ENCODE results near the gene COG7.
A peak's percentile ranks its signal among the peaks of the same experiment; 100 is the strongest.

Gene COG7

DNA sequence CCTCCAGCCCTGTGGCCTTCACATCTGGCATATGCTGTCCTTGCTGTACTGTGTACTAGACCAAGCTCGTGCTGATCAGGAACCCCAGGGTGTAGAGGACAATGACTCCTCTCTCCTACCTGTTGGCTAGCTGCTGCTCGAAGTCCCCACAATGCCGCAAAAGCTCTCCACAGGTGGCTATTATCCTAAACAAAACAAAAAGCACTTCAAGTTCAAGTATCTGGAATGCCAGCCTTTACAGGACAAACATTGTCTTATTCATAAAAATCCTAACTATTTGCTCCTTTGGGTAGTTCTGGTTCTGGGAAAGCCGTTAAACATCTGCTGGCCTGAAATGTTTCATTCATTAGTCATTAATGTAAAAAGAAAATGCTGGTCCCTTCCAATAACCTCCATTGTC is 42.8 kb downstream of the COG7 start:
- no peaks in the 10 kb centered on the region for H3K9me3 ChIP-seq (ENCODE audit: control insufficient read depth in 2 of 2, low read length in 2 of 2)
- no peak overlapping the region for H3K4me3 ChIP-seq (ENCODE audit: low read length in 2 of 2)
- H3K27ac ChIP-seq (ENCODE audit: low read length) = no peak overlapping the region
- H3K4me1 ChIP-seq (ENCODE audit: control insufficient read depth, insufficient read depth, low read length) = peaks cover 4% of the 10 kb centered on the region
- no peaks in the 10 kb centered on the region for H3K27me3 ChIP-seq (ENCODE audit: control insufficient read depth in 1 of 2, insufficient read depth in 2 of 2, low read length in 2 of 2)
- H3K36me3 ChIP-seq (ENCODE audit: control insufficient read depth in 2 of 2, insufficient read depth in 2 of 2, low read length in 2 of 2) = peaks cover 51 to 67% of the 10 kb centered on the region in 2 donors
- no peak overlapping the region for H3K9ac ChIP-seq (ENCODE audit: low read length in 2 of 2)

GRCh38 chr16:23409522-23409921 is 43.5 kb downstream of the COG7 start:
- H3K9ac ChIP-seq (ENCODE audit: low read length in 2 of 2) = no peak overlapping the region
- no peaks in the 10 kb centered on the region for H3K27me3 ChIP-seq (ENCODE audit: control insufficient read depth in 1 of 2, insufficient read depth in 2 of 2, low read length in 2 of 2)
- H3K4me3 ChIP-seq (ENCODE audit: low read length in 2 of 2) = no peak overlapping the region
- no peaks in the 10 kb centered on the region for H3K9me3 ChIP-seq (ENCODE audit: control insufficient read depth in 2 of 2, low read length in 2 of 2)
- H3K27ac ChIP-seq (ENCODE audit: low read length) = no peak overlapping the region
- peaks cover 46 to 65% of the 10 kb centered on the region in 2 donors for H3K36me3 ChIP-seq (ENCODE audit: control insufficient read depth in 2 of 2, insufficient read depth in 2 of 2, low read length in 2 of 2)
- H3K4me1 ChIP-seq (ENCODE audit: control insufficient read depth, insufficient read depth, low read length) = peaks cover 4% of the 10 kb centered on the region

GRCh38 chr16:23408823-23409298 is 44.1 kb downstream of the COG7 start:
- Histone ChIP-seq H3K27me3 (ENCODE audit: control insufficient read depth in 1 of 2, insufficient read depth in 2 of 2, low read length in 2 of 2) (no peaks in the 10 kb centered on the region), H3K36me3 (ENCODE audit: control insufficient read depth in 2 of 2, insufficient read depth in 2 of 2, low read length in 2 of 2) (peaks cover 43 to 63% of the 10 kb centered on the region in 2 donors), H3K4me3 (ENCODE audit: low read length in 2 of 2) (no peak overlapping the region), H3K27ac (ENCODE audit: low read length) (no peak overlapping the region), H3K4me1 (ENCODE audit: control insufficient read depth, insufficient read depth, low read length) (peaks cover 8% of the 10 kb centered on the region), H3K9ac (ENCODE audit: low read length in 2 of 2) (peak overlapping the region in 1 of 2 donors; percentile 36), H3K9me3 (ENCODE audit: control insufficient read depth in 2 of 2, low read length in 2 of 2) (no peaks in the 10 kb centered on the region)

DNA sequence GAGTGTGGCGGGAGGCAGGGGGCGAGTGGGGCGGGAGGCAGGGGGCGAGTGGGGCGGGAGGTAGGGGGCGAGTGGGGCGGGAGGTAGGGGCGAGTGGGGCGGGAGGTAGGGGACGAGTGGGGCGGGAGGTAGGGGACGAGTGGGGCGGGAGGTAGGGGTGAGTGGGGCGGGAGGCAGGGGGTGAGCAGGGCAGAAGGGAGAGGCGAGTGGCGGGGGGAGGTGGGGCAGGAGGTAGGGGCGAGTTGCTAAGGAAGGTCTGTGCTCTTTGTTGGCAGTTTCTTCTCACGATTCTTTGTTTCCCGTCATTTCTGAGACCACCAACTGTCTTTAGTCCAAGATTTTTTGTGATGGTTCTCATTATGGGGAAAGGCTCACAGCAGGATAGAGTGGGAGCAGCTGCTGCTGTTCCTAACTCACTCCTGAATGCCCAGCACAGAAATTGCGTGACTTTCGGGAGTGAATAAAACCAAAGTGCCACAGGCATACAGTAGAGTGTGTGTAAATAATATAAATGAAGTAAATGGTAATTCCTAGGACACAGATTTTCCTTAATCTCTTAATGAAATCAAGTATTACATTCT is 44.7 kb downstream of the COG7 start:
- Histone ChIP-seq H3K4me3 (ENCODE audit: low read length in 2 of 2) (no peak overlapping the region), H3K27ac (ENCODE audit: low read length) (no peak overlapping the region), H3K27me3 (ENCODE audit: control insufficient read depth in 1 of 2, insufficient read depth in 2 of 2, low read length in 2 of 2) (no peaks in the 10 kb centered on the region), H3K9me3 (ENCODE audit: control insufficient read depth in 2 of 2, low read length in 2 of 2) (no peaks in the 10 kb centered on the region), H3K9ac (ENCODE audit: low read length in 2 of 2) (peak overlapping the region in 1 of 2 donors; percentile 36), H3K36me3 (ENCODE audit: control insufficient read depth in 2 of 2, insufficient read depth in 2 of 2, low read length in 2 of 2) (peaks cover 41 to 61% of the 10 kb centered on the region in 2 donors), H3K4me1 (ENCODE audit: control insufficient read depth, insufficient read depth, low read length) (peaks cover 8% of the 10 kb centered on the region)

DNA sequence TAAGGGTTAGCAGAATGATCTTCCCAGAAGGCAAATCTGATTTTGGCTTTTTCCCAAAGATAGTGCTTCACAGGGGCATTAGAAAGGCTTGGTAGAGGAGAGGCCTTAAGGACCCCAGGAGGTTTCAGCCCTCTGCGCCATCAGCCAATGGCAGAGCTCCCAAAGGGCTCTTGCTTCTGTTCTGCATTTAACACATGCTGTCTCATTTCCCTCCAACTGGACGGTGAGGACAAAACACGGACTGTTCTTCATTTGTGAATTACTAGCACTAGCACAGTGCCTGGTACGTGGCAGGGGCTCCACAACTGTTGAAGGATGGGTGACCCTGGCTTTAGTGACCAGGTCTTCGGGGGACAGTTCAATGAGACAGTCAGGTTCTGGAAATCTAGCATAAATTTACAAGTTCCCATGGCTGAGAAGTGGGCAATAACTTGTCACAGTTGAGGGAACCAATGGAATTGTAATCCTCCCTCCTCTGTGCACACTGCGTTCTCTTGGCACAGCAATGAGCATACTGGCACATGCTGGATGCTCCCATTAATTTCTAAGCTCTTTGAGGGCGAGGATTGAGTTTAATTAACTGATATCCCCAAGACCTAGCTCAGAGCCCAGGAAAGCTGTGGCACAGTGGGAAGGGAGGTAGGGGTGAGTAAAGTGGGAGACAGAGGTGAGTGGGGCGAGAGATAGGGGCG is 45.4 kb downstream of the COG7 start:
- Histone ChIP-seq H3K9me3 (ENCODE audit: control insufficient read depth in 2 of 2, low read length in 2 of 2) (no peaks in the 10 kb centered on the region), H3K4me3 (ENCODE audit: low read length in 2 of 2) (no peak overlapping the region), H3K4me1 (ENCODE audit: control insufficient read depth, insufficient read depth, low read length) (peaks cover 8% of the 10 kb centered on the region), H3K9ac (ENCODE audit: low read length in 2 of 2) (no peak overlapping the region), H3K27ac (ENCODE audit: low read length) (no peak overlapping the region), H3K27me3 (ENCODE audit: control insufficient read depth in 1 of 2, insufficient read depth in 2 of 2, low read length in 2 of 2) (no peaks in the 10 kb centered on the region), H3K36me3 (ENCODE audit: control insufficient read depth in 2 of 2, insufficient read depth in 2 of 2, low read length in 2 of 2) (peaks cover 43 to 61% of the 10 kb centered on the region in 2 donors)

GRCh38 chr16:23406546-23407240 is 46.3 kb downstream of the COG7 start:
- peaks cover 8% of the 10 kb centered on the region for H3K4me1 ChIP-seq (ENCODE audit: control insufficient read depth, insufficient read depth, low read length)
- no peak overlapping the region for H3K27ac ChIP-seq (ENCODE audit: low read length)

GRCh38 chr16:23406024-23406423 is 47.0 kb downstream of the COG7 start:
- H3K9me3 ChIP-seq (ENCODE audit: control insufficient read depth in 2 of 2, low read length in 2 of 2) = no peaks in the 10 kb centered on the region
- H3K27me3 ChIP-seq (ENCODE audit: control insufficient read depth in 1 of 2, insufficient read depth in 2 of 2, low read length in 2 of 2) = no peaks in the 10 kb centered on the region
- H3K4me3 ChIP-seq (ENCODE audit: low read length in 2 of 2) = no peak overlapping the region
- peaks cover 41 to 59% of the 10 kb centered on the region in 2 donors for H3K36me3 ChIP-seq (ENCODE audit: control insufficient read depth in 2 of 2, insufficient read depth in 2 of 2, low read length in 2 of 2)
- peaks cover 8% of the 10 kb centered on the region for H3K4me1 ChIP-seq (ENCODE audit: control insufficient read depth, insufficient read depth, low read length)
- H3K9ac ChIP-seq (ENCODE audit: low read length in 2 of 2) = no peak overlapping the region
- H3K27ac ChIP-seq (ENCODE audit: low read length) = no peak overlapping the region

More at GRCh38 chr16:23406546-23407240, 46.3 kb downstream of the COG7 start:
- Histone ChIP-seq H3K4me3 (ENCODE audit: low read length in 2 of 2) (no peak overlapping the region), H3K27me3 (ENCODE audit: control insufficient read depth in 1 of 2, insufficient read depth in 2 of 2, low read length in 2 of 2) (no peaks in the 10 kb centered on the region), H3K36me3 (ENCODE audit: control insufficient read depth in 2 of 2, insufficient read depth in 2 of 2, low read length in 2 of 2) (peaks cover 37 to 61% of the 10 kb centered on the region in 2 donors), H3K9me3 (ENCODE audit: control insufficient read depth in 2 of 2, low read length in 2 of 2) (no peaks in the 10 kb centered on the region), H3K9ac (ENCODE audit: low read length in 2 of 2) (no peak overlapping the region)

GRCh38 chr16:23403547-23403946 is 49.4 kb downstream of the COG7 start:
- peaks cover 48 to 58% of the 10 kb centered on the region in 2 donors for H3K36me3 ChIP-seq (ENCODE audit: control insufficient read depth in 2 of 2, insufficient read depth in 2 of 2, low read length in 2 of 2)

GRCh38 chr16:23402100-23402499 is 50.9 kb downstream of the COG7 start:
- Histone ChIP-seq H3K9ac (ENCODE audit: low read length in 2 of 2) (no peak overlapping the region), H3K27me3 (ENCODE audit: control insufficient read depth in 1 of 2, insufficient read depth in 2 of 2, low read length in 2 of 2) (no peaks in the 10 kb centered on the region), H3K36me3 (ENCODE audit: control insufficient read depth in 2 of 2, insufficient read depth in 2 of 2, low read length in 2 of 2) (peaks cover 55 to 67% of the 10 kb centered on the region in 2 donors), H3K9me3 (ENCODE audit: control insufficient read depth in 2 of 2, low read length in 2 of 2) (no peaks in the 10 kb centered on the region), H3K4me1 (ENCODE audit: control insufficient read depth, insufficient read depth, low read length) (peaks cover 7% of the 10 kb centered on the region), H3K4me3 (ENCODE audit: low read length in 2 of 2) (no peak overlapping the region), H3K27ac (ENCODE audit: low read length) (no peak overlapping the region)

More at GRCh38 chr16:23403547-23403946, 49.4 kb downstream of the COG7 start:
- no peak overlapping the region for H3K9ac ChIP-seq (ENCODE audit: low read length in 2 of 2)
- H3K27ac ChIP-seq (ENCODE audit: low read length) = no peak overlapping the region
- H3K4me1 ChIP-seq (ENCODE audit: control insufficient read depth, insufficient read depth, low read length) = peaks cover 7% of the 10 kb centered on the region
- H3K9me3 ChIP-seq (ENCODE audit: control insufficient read depth in 2 of 2, low read length in 2 of 2) = no peaks in the 10 kb centered on the region
- no peaks in the 10 kb centered on the region for H3K27me3 ChIP-seq (ENCODE audit: control insufficient read depth in 1 of 2, insufficient read depth in 2 of 2, low read length in 2 of 2)
- H3K4me3 ChIP-seq (ENCODE audit: low read length in 2 of 2) = no peak overlapping the region

GRCh38 chr16:23401139-23401538 is 51.9 kb downstream of the COG7 start:
- H3K27me3 ChIP-seq (ENCODE audit: control insufficient read depth in 1 of 2, insufficient read depth in 2 of 2, low read length in 2 of 2) = no peaks in the 10 kb centered on the region
- peaks cover 45 to 62% of the 10 kb centered on the region in 2 donors for H3K36me3 ChIP-seq (ENCODE audit: control insufficient read depth in 2 of 2, insufficient read depth in 2 of 2, low read length in 2 of 2)
- no peak overlapping the region for H3K27ac ChIP-seq (ENCODE audit: low read length)
- no peak overlapping the region for H3K9ac ChIP-seq (ENCODE audit: low read length in 2 of 2)
- no peak overlapping the region for H3K4me3 ChIP-seq (ENCODE audit: low read length in 2 of 2)
- no peaks in the 10 kb centered on the region for H3K9me3 ChIP-seq (ENCODE audit: control insufficient read depth in 2 of 2, low read length in 2 of 2)
- peaks cover 7% of the 10 kb centered on the region for H3K4me1 ChIP-seq (ENCODE audit: control insufficient read depth, insufficient read depth, low read length)

Measured in stomach smooth muscle (tissue), 2 donors.